HEK293T (cell line): ENCODE measurements around the gene PDK4.

ENCODE experiments used
- ARNT ChIP-seq: fragments of 450-650 bp; IDR thresholded peaks from 2 replicates; pipeline ENCODE4 v1.6.1; 2017; ENCODE audit warnings: mild to moderate bottlenecking
- CTBP1 ChIP-seq: fragments of 450-650 bp; IDR thresholded peaks from 2 replicates; pipeline ENCODE4 v1.6.1; 2016; ENCODE audit warnings: borderline replicate concordance
- ELF4 ChIP-seq: fragments of 450-650 bp; IDR thresholded peaks from 2 replicates; pipeline ENCODE4 v1.6.1; 2017; ENCODE audit warnings: antibody characterized with exemption
- FOXA1 ChIP-seq: fragments of 450-650 bp; IDR thresholded peaks from 2 replicates; pipeline ENCODE4 v1.6.1; 2016; ENCODE audit warnings: mild to moderate bottlenecking
- L3MBTL2 ChIP-seq: fragments of 450-650 bp; conservative IDR thresholded peaks from 2 replicates; pipeline ENCODE4 v1.6.1; 2016; ENCODE audit warnings: mild to moderate bottlenecking
- NFRKB ChIP-seq: fragments of 450-650 bp; IDR thresholded peaks from 2 replicates; pipeline ENCODE4 v1.6.1; 2016; ENCODE audit warnings: mild to moderate bottlenecking, moderate library complexity
- SP1 ChIP-seq: fragments of 450-650 bp; IDR thresholded peaks from 2 replicates; pipeline ENCODE4 v1.6.1; 2017
- SUZ12 ChIP-seq: fragments of 450-650 bp; IDR thresholded peaks from 2 replicates; pipeline ENCODE4 v1.6.1; 2016; ENCODE audit warnings: mild to moderate bottlenecking
- ZNF384 ChIP-seq: fragments of 450-650 bp; IDR thresholded peaks from 2 replicates; pipeline ENCODE4 v1.6.1; 2016
- TF ChIP-seq, protein P1 (sequence below): fragments of 450-650 bp; IDR thresholded peaks from 2 replicates; pipeline ENCODE4 v1.6.1; 2016

DNA sequence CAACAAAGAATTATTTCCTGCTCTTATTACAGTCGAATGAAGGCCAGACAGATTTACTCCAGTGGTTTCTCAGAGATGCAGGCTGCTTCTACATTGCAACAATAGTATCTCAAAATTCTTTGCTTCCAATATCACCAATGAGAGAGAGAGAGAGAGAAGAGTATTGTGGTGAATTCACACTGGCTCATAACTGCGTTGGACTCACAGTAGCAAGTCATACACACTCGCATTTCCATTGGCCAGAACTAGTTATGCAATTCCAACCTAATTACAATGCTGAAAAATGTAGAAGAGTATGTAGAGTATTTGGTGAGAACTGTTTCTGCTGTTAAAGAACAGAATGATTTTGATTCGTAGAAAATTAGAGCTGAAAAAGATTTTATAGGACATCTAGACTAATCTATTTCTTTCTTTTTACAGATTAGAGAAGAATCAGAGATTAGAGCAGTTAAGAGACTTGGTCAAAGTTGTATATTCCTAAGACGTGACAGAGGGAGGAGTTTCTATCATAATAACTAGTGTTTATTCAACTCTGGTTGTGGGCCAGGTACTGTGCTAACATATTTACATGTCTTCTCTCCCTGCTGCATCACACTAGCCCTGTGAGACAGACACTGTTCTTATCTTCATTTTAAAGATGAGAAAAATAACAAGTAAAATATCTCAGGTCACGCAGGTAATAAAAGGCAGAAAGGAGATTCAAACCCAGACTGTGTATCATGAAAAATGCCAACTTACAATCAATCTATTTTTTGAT lies 34.6 kb upstream of the PDK4 start:
- no peak for TF ChIP-seq L3MBTL2
- no peak for TF ChIP-seq FOXA1
- TF ChIP-seq, protein P1, sequence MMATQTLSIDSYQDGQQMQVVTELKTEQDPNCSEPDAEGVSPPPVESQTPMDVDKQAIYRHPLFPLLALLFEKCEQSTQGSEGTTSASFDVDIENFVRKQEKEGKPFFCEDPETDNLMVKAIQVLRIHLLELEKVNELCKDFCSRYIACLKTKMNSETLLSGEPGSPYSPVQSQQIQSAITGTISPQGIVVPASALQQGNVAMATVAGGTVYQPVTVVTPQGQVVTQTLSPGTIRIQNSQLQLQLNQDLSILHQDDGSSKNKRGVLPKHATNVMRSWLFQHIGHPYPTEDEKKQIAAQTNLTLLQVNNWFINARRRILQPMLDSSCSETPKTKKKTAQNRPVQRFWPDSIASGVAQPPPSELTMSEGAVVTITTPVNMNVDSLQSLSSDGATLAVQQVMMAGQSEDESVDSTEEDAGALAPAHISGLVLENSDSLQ = no peak
- no peak for TF ChIP-seq ELF4
- no peak for TF ChIP-seq SUZ12
- TF ChIP-seq NFRKB = no peak
- TF ChIP-seq ZNF384 = no peak
- no peak for TF ChIP-seq CTBP1
- TF ChIP-seq SP1 = no peak
- TF ChIP-seq ARNT = no peak
